Fibroblast of mammary gland (primary cell): ENCODE measurements around the gene SLC22A5.

Experiments
- DNase-seq: peaks from one replicate; pipeline ENCODE4 v3.0.0-alpha.2; 2010; ENCODE audit warnings: low read depth
- H3K4me3 ChIP-seq: 2 replicates; pipeline ENCODE4 v1.5.1; 2011; ENCODE audit warnings: low read depth, mild to moderate bottlenecking, low read length, moderate library complexity; ENCODE audit not compliant: control insufficient read depth
- TF ChIP-seq, protein P1 (sequence below): conservative IDR thresholded peaks from 2 replicates; pipeline ENCODE4 v1.5.1; 2011; ENCODE audit warnings: low read depth, low read length, inconsistent platforms; ENCODE audit not compliant: control insufficient read depth, insufficient read depth

The SLC22A5 gene

DNA sequence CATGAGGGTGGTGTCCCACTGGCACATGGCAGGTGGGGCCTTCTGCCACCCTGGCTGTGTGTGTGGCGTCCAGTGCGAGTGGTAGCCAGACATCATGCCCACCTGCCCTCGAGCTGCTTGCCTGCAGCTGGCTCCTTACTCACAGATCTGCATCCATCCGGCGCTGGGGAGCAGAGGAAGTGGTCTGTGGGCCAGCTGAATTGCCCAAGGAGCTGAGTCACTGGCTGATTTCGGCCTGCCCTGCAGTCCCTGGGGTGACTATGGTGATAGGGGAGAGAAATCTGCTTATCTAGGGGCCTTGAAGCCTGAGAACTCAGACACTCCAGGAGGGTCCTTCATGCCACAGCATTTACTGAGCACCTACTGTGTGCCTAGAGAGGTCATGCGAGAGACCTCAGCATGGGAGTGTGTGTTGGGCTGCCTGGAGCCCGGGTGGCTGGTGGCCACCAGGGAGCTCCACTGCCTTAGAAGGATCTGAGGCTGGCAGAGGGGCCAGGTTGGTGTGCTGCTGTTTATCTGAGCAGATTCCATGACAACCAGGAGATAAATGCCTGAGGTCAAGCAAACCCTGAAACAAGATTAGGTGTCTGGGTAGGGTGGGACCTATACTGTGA lies 57.1 kb downstream of the SLC22A5 start:
- DNase-seq = peak; percentile 93

GRCh38 chr5:132427281-132428146 lies 58.0 kb downstream of the SLC22A5 start:
- H3K4me3 ChIP-seq = no peak overlapping the region
- TF ChIP-seq, protein P1, sequence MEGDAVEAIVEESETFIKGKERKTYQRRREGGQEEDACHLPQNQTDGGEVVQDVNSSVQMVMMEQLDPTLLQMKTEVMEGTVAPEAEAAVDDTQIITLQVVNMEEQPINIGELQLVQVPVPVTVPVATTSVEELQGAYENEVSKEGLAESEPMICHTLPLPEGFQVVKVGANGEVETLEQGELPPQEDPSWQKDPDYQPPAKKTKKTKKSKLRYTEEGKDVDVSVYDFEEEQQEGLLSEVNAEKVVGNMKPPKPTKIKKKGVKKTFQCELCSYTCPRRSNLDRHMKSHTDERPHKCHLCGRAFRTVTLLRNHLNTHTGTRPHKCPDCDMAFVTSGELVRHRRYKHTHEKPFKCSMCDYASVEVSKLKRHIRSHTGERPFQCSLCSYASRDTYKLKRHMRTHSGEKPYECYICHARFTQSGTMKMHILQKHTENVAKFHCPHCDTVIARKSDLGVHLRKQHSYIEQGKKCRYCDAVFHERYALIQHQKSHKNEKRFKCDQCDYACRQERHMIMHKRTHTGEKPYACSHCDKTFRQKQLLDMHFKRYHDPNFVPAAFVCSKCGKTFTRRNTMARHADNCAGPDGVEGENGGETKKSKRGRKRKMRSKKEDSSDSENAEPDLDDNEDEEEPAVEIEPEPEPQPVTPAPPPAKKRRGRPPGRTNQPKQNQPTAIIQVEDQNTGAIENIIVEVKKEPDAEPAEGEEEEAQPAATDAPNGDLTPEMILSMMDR = no peak
- no peak for DNase-seq

More for the DNA sequence above, 57.1 kb downstream of the SLC22A5 start:
- no peak overlapping the region for H3K4me3 ChIP-seq
- TF ChIP-seq, protein P1 = peak; percentile 60

- TF ChIP-seq, protein P1 = no peak
- DNase-seq = no peak
- no peak overlapping the region for H3K4me3 ChIP-seq
These were observed 58.6 kb downstream of the SLC22A5 start for GRCh38 chr5:132428147-132428482.

- DNase-seq = peak; percentile 71
- TF ChIP-seq, protein P1 = no peak
- no peak overlapping the region for H3K4me3 ChIP-seq
These were observed 59.3 kb downstream of the SLC22A5 start for GRCh38 chr5:132428484-132429462.

DNA sequence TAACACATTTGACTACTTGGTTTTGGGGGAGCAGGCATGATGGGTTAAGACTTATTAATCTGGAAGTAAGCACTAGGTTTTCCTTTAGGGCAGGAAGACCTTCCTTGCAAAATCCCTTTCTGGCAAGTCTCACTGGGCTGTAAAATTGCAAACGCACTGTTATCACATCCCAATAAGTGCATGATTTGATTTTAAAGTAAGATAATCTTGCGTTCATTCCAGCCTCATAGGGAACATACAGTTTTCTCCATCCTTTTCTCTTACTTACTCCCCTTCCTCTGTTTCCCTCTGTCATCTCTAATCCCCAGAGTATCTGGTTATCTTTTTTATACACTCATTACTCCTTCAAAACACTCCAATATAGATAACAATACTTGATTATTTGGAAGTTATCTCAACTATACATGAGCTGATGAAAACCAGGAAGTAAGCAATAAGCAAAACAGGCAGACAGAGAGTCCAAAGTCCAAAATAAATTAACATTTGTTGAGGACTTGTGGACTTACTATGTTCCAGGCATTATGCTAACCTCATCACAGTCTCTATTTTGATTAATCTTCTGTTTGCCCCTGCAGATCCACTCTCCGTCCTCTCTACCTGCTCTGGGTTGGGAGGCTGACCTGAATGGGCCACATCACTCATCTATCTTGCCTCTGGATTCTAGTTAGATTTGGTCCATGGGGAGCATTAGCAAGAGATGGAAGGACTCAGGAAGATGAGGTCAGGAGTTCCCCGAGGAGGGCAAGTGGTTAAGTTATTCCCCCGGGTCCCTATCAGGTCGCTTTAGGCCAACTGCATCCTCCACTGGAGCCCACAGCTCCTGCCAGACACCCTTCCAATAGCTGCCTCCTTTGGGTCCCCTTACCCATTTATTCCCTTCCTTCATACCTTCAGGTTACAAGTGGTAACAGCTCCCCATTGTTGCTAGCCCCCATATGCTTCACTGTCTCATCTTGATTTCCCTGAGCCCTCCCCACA lies 60.2 kb downstream of the SLC22A5 start:
- H3K4me3 ChIP-seq = no peak overlapping the region
- no peak for DNase-seq
- TF ChIP-seq, protein P1 = no peak
